HG03432 (cell line): ENCODE data around the gene STK40.

Experiments used
- ATAC-seq: cut with Tn5 transposase; IDR thresholded peaks from one replicate; pipeline ENCODE4 v1.9.1; 2021; ENCODE audit warnings: mild to moderate bottlenecking, moderate library complexity; ENCODE audit not compliant: unreplicated experiment

The STK40 gene, protein sequence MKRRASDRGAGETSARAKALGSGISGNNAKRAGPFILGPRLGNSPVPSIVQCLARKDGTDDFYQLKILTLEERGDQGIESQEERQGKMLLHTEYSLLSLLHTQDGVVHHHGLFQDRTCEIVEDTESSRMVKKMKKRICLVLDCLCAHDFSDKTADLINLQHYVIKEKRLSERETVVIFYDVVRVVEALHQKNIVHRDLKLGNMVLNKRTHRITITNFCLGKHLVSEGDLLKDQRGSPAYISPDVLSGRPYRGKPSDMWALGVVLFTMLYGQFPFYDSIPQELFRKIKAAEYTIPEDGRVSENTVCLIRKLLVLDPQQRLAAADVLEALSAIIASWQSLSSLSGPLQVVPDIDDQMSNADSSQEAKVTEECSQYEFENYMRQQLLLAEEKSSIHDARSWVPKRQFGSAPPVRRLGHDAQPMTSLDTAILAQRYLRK

GRCh38 chr1:36385410-36386264 is at the start of gene STK40:
Gene STK40 (minus strand): TSS chr1:36385924. CDS start chr1:36361332, 24,592 bp downstream.
- peak; percentile 84 for ATAC-seq

- no peak for ATAC-seq
These were observed 47.4 kb upstream of the STK40 start for GRCh38 chr1:36433102-36433501.

- ATAC-seq: no peak
These were observed 46.9 kb upstream of the STK40 start for GRCh38 chr1:36432616-36433015.

DNA sequence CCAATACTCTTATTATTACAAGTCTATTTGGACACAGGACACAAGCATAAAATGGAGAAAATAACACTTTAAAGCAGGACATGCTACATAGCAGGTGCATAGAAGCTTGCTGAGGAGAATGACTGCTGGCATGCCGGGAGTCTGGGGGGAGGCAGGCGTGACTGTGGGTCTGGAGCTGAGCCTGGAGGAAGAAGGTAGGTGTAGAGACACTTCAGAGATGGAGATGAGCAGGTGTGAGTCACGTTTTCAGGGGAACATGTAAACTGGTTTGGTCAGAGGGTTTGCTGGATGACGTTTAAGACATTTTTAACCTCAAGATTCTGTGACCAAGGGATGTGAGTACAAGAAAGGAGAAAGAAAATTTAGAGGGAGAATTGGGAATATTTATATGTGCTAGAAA is 40.1 kb upstream of the STK40 start:
- ATAC-seq: no peak

GRCh38 chr1:36421649-36422048 is 35.9 kb upstream of the STK40 start:
- no peak for ATAC-seq

DNA sequence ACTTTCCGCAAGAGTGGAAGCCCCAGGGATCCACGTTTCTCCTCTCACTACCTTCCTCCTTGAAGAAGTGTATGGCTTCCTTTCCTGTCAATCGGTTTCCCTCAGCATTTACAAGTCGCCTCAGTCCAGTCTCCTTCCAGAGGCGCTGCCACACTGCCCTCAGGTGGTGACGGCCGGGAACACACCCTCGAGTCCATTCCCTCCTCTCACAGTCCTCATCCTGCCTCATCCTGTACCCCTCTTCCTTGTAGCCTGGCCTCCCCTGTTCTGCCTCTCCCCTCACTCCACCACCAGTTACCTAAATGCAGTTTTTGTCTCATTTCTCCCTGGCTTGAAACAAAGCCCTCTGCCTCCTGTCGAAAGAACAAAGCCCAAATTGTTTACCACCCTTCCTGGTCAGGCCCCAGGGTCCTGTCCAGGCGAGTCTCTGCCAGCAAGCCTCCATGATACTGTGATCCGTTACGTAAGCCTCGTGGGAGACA is 35.2 kb upstream of the STK40 start:
- peak; percentile 60 for ATAC-seq

DNA sequence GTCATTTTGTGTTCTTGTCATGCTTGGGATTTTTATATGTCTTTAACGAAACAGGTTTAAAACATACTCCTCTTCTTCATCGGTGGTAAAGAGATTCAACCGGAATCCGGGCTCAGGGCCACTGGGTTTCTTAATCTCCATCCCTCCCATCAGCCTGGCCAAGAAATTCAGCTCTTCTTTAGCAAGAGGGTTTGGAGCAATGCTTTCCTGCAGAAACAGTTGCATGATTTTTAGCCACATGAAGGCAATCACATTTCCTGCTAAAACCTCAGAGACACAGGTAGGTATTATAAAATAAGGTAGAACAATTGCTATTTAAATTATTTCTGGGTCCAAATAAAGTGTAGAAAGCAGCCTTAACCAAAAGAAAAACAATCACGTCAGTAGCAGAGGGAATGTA is 34.7 kb upstream of the STK40 start:
- ATAC-seq: no peak

DNA sequence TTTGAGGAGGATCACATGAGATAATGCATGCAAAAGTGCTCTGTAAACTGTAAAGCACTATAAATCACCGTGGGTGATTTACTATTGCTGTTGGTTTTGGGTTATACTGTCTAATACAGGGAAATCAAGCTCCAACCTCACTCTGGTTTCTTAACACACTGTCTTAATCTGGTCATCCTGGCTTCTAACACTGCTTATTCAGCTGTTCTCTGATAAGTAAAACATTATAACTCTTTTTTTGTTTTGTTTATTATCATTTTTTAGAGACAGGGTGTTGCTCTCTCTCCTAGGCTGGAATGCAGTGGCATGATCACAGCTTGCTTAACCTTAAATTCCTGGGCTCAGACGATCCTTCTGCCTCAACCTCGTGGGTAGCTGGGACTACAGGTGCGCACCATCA is 33.8 kb upstream of the STK40 start:
- no peak for ATAC-seq

DNA sequence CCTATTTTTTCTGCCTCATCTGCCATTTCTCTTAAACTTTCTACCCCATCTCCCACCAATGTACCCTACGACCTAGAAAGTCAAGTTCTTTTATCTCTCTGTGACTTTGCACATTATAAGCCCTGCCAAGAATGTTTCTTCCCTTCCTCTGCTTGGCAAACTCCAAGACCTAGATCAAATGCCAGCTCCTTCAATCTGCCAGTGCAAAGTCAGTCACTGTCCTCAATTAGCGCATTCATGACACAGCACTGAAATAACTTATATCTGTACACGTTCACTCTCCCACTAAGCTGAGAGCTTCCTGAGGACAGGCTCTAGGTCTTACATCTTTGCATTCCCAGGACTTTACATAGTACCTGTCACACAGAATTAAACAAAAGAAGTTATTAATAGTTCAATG is 33.4 kb upstream of the STK40 start:
- no peak for ATAC-seq

GRCh38 chr1:36417931-36418330 is 32.2 kb upstream of the STK40 start:
- no peak for ATAC-seq

DNA sequence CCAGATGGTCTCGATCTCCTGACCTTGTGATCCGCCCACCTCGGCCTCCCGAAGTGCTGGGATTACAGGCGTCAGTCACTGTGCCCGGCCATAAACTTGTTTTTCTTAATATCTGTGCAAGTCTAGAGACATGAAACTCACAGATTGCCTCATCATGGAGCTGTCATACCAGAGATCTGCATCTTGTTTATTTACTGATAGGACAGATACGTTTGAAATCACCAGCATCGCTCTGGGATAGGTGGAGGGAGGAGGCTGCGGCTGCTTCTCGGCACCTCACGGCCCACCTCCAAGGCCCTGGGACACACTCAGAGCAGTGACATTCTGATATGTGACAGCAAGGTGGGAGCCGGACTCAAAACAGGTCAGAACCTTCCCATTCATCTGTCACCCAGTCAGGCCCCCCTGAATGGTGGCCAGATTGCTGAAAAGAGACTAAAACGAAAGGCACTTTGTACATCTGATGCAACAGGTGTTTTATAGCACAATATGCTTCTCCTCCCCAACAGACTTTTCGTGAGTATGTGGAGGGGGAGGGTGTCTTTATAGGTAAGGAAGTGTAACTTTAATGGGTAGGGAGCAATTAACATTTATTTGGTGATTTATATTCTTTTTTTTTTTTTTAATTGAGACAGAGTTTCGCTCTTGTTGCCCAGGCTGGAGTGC is 30.1 kb upstream of the STK40 start:
- no peak for ATAC-seq

DNA sequence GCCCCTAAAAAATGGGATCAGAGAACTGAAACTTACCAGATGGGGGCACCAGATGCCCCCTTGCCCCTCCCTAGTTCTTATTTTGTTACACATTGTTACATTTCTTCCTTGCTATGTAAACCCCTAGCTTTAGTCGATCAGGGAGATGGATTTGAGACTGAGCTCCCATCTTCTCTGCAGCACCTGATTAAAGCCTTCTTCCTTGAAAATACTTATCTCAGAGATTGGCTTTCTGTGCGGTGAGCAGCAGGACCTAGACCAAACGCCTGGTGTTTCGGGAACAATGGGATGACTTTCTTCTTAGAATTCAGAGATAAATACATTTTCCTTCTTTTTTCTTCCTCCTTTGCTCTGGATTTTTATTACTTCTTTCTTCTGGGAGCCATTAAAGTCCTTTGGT is 28.7 kb upstream of the STK40 start:
- no peak for ATAC-seq

DNA sequence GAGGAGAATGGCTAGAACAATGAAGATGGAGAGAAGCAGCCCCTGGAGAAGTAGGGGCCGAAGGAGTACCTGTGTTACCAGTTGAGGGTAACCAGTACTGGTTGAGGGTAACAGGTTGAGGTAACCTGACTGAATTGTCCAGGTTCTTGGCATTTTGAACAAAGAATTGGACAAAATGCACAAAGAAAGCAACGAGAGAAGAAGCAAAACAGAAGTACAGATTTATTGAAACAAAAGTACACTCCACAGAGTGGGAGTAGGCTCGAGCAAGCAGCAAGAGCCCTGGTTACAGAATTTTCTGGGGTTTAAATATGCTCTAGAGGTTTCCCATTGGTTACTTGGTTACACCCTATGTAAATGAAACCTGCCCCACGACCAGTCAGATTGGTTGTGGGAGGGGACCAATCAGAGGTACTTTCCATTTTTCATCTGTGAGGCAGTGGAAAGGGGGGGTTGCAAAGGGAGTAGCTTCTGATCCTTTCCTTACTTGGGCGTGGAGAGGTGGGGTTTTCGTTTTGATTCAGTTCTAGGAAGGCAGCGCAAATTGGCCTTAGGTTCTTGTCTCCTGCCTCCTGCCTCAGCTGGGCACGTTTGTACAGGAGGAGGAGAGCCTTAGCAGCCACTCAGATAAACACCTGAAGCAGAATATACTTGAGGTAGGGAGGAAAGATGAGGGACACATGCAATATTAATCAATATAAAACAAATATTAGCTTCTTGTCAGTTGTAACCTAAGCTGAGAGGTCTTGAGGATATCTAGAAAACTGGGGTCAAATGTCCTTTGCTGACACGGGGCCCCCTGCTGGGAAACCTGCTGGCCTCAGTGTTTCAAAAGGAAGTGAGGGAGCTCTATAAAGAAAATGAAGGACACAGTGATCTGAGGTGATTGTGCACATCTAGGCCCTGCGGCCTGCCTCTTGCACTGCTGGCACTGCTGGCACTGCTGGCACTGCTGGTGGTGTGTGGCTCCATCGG is 26.2 kb upstream of the STK40 start:
- ATAC-seq: no peak

- no peak for ATAC-seq
These were observed 22.8 kb upstream of the STK40 start for GRCh38 chr1:36408479-36408878.

- no peak for ATAC-seq
These were observed 20.7 kb upstream of the STK40 start for GRCh38 chr1:36406440-36406839.

DNA sequence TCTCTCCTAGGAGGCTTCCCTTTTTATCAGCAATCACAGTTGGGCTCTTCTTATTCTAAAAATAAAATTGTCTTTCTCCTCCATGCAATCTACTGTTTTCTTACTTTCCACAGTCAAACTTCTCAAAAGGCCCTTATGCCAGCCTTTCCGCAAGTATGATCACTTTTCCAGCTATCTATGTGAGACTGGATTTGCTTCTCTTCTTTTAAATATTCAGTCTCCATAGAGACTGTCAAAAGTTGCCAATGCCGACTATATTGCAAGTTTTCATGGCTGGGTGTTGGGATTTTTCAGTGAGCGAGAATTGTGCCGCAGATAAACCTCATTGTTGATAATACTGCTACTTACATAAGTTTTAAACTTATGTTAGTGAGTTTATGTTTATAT is 16.8 kb upstream of the STK40 start:
- ATAC-seq: no peak

- no peak for ATAC-seq
These were observed 16.1 kb upstream of the STK40 start for GRCh38 chr1:36401602-36402503.

DNA sequence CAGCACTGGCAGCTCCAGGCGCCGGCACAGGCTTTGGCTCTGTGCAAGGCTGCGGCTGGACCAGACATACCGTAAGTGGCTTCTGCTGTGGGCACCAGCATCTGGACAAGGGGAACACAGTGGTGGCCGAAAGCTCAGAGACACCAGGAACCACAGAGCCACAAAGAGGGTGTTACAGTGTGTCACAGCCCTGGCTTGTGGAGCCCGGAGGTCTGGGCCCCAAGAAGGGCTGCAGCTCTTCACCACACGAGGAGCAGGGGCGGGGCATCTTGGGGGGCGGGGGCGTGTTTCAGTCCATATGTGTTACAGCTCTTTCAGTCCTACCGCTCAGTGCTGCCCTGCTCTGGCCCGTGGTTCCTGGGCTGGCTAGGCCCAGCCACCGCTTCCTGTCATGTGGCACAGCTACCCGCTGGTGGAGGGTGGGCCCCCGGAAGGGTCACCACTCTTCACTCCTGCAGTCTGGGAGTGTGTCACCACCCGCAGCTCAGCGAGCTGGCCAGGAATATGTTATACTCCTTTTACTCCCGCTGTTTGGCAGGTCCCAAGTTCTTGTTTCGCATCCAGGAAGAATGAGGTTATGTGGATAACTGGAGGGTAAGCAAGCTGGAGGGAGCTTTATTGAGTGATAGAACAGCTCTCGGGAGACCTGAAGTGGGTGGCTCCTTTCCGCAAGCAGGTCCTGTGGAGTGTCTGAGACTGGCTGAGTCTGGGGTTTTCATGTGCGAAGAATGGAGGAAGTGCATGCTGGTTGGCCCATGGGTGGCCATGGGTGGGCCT is 15.3 kb upstream of the STK40 start:
- ATAC-seq: no peak

DNA sequence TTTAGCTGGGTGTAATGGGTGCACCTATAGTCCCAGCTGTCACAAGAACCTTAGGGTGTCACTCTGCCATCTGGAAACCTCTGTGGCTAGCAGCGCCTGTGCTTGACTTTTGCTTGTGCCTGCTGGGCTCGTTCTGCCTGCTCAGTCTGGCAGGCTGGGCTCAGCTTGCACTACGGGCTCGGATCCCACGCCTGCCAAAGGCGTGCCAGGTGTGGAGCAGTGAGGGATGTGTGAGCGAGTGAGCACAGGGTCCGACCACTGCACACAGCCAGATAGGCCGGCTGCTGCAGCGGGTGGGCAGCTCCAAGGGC is 14.7 kb upstream of the STK40 start:
- ATAC-seq: no peak
